NCI-H510A (cell line): ENCODE results near the gene KAT8.
"Not testable (repeated sequence)": the region's sequence is repeated elsewhere in the genome, so short reads cannot be mapped to it uniquely, and the experiment has no call there.

Experiments
- DNase-seq: peaks from one replicate; lab custom pipeline; 2025; lab: John Stamatoyannopoulos, UW

Gene KAT8

DNA sequence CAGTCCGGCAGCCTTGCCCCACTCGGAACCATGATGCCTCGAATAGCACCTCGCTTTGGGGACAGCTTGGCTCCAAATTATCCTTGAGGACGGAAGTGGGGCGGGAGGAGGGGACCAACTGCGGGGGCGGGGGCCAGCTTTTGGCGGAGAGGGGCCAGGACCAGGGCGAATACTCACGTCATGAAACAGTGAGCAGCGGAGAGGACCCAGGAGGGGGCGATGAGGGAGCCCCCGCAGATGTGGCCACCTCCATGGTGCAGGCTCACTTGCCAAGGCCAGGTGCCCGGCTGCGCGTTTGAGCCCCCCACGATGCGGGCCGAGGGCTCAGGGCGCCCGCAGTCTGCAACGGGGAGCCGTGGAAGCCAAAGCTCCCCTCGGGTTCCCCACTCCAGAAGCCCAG lies 31.4 kb downstream of the KAT8 start:
- DNase-seq = no peak

DNA sequence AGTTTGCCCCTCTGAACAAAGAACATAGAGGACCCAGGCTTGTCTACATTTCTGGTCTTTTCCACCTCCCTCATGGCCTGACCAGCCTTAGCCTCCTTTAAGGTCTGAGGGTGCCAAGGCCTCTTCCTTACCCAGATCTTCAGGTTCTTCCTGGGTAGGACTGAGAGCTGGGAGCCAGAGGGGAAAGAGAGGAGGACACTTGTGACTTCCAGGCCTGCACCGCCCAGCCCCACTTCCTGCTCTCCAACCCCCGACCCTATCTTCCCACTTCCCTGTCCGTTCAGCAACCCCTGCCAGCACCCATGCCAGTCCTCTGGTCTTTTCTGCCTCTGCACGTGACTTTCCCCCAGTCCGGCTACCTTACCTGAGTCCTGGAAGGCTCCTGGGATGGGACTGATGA lies 31.9 kb downstream of the KAT8 start:
- DNase-seq = no peak

DNA sequence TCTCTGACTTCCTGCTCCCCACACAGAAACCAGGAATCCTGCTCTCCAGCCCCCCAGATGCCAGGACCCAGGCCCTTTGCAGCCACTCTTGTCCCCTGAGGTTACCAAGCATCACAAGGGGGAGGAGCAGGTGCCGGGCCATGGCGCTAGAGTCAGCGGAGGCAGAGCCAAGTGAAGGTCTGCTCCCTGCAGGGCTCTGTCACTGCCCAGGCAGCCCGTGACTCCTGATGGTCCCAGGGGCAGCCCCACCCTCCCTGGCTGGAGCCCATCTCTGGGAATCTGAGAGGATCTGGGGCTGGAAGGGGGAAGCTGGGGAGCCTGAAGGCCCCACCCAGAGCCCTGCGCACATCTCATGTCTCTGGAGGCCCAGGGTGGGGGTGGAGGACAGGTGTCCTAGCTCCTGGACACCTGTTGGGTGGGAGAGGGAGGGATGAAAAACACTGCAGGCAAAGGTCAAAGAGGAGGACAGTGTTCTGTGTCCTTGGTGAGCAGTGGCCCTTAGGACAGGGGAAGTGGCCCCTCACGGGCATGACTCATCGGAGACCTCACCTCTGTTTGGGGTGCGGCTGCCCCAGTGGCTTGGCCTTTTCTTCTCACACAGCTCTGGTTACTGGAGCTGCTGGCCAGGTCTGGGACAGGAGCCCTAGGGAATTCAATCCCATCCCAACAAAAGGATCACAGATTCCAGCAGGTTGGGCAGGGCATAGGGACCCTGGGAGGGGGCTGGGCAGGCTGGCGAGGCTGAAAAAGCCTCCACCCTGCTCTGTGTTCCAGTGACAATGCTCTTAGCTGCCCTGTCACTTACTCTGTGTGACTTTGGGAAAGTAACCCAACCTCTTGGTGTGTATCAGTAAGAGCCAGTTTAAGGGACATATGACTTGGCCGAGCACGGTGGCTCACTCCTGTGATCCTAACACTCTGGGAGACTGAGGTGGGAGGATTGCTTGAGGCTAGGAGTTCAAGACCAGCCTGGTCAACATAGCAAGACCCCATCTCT lies 32.7 kb downstream of the KAT8 start, which contains the start of gene PRSS36:
PRSS36 (minus strand) TSS at position 173 of the 997 bp plus-strand sequence; CDS start at position 142, 31 bp downstream.
- no peak for DNase-seq

DNA sequence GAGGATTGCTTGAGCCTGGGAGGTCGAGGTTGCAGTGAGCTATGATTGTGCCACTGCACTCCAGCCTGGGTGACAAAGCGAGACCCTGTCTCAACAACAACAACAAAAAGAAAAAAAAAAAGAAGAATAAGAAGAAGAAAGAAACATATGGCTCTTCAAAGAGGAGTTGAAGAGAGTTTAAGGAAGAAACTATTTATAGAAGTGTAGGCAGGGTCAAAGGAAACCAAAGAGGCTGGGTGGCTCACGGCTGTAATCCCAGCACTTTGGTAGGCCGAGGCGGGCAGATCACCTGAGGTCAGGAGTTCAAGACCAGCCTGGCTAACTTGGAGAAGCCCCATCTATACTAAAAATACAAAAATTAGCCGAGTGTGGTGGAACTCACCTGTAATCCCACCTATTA lies 33.5 kb downstream of the KAT8 start:
- DNase-seq = not testable (repeated sequence)

DNA sequence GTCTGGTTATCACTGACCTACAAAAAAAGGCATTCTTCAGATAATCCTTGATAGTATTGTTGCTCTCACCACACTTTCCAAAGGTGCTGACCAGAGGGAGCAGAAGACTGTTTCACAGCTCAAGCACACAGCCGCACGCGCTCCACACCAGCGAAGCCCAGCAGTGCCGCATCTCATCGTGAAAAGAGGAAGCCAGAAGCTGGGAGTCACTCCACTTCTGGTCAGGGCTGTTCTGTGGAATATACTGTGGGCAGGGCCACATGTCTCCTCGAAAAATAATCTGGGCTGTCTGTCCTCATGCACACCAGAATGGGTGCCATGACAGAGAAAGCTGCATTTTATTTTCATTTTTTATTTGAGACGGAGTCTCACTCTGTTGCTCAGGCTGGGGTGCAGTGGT lies 39.7 kb downstream of the KAT8 start:
- DNase-seq = no peak

DNA sequence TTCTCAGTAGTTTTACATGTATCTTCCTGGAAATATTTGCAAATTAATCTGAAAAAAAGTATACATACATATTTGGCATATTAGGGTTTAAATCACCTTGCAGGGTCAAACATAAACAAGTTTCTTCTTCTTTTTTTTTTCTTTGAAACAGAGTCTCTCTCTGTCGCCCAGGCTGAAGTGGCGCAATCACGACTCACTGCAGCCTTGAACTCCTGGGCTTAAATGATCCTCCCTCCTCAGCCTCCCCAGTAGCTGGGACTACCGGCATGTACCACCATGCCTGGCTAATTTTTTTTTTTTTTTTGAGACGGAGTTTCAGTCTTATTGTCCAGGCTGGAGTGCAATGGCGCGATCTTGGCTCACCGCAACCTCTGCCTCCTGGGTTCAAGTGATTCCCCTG lies 49.9 kb downstream of the KAT8 start:
- no peak for DNase-seq

DNA sequence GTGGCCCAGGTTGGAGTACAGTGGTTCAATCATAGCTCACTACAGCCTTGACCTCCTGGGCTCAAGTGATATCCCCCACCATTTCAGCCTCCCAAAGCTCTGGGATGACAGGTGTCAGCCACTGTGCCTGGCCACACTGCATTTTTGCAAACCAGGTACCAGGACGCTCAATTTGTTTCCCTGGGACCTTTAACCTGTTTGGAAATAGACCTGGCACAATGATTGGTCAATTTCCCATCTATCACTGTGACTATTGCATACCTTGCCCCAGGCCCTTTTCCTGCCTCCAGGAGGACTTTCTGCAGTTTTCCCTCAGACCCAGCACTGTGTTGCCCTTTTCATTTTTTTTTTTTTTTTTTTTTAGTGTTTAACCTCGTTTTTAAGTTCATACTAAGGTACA lies 51.4 kb downstream of the KAT8 start:
- DNase-seq = no peak

DNA sequence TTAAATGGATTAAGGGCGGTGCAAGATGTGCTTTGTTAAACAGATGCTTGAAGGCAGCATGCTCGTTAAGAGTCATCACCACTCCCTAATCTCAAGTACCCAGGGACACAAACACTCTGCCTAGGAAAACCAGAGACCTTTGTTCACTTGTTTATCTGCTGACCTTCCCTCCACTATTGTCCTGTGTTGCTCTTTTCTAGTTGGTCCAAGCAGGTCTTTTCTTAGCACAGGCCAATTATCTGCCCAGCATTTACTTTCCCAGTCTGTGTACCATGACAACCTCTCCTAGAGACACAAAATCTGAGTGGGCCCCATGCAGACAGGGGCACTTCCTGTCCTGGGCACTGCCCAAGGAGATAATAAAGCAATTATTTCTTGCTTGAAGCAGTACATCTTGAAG lies 52.6 kb downstream of the KAT8 start:
- DNase-seq = not testable (repeated sequence)

DNA sequence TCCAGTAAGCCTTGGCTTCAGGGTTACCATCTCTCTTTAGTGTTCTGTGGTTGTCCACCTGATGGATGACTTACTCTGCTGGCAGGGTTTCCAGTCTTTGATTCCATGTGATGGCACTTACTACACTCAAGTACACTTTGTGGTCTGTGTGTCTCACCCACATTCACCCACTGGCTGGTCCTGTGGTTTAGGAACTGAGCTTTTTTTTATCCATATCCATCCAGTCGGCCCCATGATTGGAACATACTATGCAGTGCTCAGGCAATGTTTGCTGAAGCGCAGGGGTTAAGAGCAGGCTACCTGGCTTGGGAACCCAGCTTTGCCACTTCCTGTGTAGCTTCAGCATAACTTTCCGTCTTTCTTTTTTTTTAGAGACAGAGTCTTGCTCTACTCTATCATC lies 59.7 kb downstream of the KAT8 start:
- DNase-seq = peak; percentile 45

DNA sequence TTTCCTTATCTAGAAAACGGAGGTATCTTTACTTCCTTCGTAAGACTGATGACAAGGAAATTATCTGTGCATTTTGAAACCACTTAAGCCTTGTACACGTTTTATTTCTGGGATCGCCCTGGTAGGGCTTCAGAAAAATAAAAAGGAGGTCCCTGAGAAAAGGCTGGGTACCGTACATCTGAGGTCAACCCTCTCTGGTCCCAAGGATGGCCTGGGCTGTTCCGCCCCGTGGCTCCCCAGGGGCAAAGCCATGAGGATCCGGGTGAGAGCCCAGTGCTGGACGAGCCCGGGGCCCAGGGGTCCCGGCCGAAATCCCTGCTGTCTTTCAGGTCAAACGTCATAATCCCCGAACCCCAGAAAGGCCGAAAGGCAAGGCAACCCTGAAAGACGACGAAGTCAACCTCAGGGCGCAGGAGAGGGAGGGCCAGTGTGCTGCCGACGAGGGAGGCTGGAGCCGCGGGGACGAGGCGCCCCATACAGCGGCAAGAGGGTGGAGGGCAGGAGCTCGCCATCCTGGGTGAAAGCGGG lies 61.8 kb downstream of the KAT8 start:
- DNase-seq = no peak

DNA sequence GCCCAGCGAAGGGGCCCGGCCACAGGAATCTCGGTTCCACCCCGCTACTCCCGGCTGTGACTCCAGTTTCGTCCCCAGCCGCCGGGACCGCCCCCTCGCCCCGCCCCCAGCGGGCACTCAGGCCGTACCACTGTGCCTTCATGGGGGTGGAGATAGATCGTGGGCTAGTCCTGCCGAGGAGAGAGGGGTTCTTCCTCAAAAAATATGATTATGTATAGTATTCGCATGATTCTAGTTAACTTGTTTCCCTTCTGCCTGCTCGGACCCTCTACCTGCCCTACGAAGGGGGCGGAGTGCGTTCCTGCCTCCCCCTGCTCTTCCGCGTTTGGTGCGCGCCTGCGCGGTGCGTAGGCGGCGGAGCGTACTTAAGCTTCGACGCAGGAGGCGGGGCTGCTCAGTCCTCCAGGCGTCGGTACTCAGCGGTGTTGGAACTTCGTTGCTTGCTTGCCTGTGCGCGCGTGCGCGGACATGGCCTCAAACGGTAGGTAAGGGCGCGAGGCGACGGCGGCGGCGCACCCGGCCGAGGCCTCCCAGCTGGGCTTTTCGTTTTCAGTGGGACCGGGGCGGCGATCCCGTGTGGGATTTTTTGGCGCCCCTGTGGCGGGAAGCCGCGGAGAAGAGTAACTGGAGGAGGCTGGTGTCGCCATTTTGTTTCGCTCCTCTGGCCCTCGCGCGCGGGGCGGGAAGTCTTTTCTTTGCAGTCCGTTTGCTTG lies 62.4 kb downstream of the KAT8 start, which contains the start of gene FUS:
FUS (plus strand) TSS at position 393 of the 713 bp plus-strand sequence; CDS start at position 469, 76 bp downstream.
- peak; percentile 63 for DNase-seq
